ENCODE results near the gene FAM131B.

Gene FAM131B

DNA sequence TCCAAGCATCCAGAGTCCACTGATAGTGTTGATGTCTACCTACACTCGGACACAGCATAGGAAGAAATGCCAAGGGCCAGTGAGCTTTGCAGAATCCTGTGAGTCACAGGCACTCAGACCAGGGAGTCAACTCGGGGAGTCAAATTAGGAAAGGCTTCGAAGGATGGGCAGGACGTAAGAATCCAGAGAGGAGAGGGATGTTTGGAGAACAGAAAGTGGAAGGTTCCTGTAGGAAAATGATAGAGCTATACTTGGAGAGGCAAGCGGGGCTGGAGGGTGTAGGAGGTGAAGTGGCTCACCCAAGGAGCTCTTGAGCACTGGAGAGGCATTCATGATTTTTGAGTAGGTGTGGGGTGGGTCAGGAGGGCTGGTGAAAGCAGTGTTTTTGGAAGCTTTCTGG lies 21.6 kb upstream of the FAM131B start:
- no peaks in the 10 kb centered on the region for H3K27me3 ChIP-seq (ENCODE audit: insufficient read depth, poor library complexity, severe bottlenecking)
- H3K36me3 ChIP-seq (ENCODE audit: low read depth): peaks cover 71% of the 10 kb centered on the region
- DNase-seq (ENCODE audit: low spot score): no peak
- H3K4me3 ChIP-seq (ENCODE audit: severe bottlenecking): no peak overlapping the region
- H3K4me1 ChIP-seq (ENCODE audit: insufficient read depth, poor library complexity, severe bottlenecking): peaks cover 12% of the 10 kb centered on the region
- no peak for ATAC-seq (ENCODE audit: low read depth)
- TF ChIP-seq, protein P1, sequence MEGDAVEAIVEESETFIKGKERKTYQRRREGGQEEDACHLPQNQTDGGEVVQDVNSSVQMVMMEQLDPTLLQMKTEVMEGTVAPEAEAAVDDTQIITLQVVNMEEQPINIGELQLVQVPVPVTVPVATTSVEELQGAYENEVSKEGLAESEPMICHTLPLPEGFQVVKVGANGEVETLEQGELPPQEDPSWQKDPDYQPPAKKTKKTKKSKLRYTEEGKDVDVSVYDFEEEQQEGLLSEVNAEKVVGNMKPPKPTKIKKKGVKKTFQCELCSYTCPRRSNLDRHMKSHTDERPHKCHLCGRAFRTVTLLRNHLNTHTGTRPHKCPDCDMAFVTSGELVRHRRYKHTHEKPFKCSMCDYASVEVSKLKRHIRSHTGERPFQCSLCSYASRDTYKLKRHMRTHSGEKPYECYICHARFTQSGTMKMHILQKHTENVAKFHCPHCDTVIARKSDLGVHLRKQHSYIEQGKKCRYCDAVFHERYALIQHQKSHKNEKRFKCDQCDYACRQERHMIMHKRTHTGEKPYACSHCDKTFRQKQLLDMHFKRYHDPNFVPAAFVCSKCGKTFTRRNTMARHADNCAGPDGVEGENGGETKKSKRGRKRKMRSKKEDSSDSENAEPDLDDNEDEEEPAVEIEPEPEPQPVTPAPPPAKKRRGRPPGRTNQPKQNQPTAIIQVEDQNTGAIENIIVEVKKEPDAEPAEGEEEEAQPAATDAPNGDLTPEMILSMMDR (IDR thresholded peaks at IDR 0.05; ENCODE audit: poor library complexity, severe bottlenecking): no peak
- H3K9me3 ChIP-seq (ENCODE audit: severe bottlenecking): no peaks in the 10 kb centered on the region
- peak overlapping the region; percentile 92 for H3K27ac ChIP-seq (ENCODE audit: poor library complexity, severe bottlenecking)

GRCh38 chr7:143383642-143383957 lies 21.1 kb upstream of the FAM131B start:
- Histone ChIP-seq H3K9me3 (ENCODE audit: severe bottlenecking) (no peaks in the 10 kb centered on the region), H3K36me3 (ENCODE audit: low read depth) (peaks cover 65% of the 10 kb centered on the region), H3K4me3 (ENCODE audit: severe bottlenecking) (no peak overlapping the region), H3K27ac (ENCODE audit: poor library complexity, severe bottlenecking) (peak overlapping the region; percentile 92), H3K27me3 (ENCODE audit: insufficient read depth, poor library complexity, severe bottlenecking) (no peaks in the 10 kb centered on the region), H3K4me1 (ENCODE audit: insufficient read depth, poor library complexity, severe bottlenecking) (peaks cover 18% of the 10 kb centered on the region)
- ATAC-seq (ENCODE audit: low read depth) (no peak), DNase-seq (ENCODE audit: low spot score) (no peak)
- TF ChIP-seq, protein P1 (IDR thresholded peaks at IDR 0.05; ENCODE audit: poor library complexity, severe bottlenecking): no peak

DNA sequence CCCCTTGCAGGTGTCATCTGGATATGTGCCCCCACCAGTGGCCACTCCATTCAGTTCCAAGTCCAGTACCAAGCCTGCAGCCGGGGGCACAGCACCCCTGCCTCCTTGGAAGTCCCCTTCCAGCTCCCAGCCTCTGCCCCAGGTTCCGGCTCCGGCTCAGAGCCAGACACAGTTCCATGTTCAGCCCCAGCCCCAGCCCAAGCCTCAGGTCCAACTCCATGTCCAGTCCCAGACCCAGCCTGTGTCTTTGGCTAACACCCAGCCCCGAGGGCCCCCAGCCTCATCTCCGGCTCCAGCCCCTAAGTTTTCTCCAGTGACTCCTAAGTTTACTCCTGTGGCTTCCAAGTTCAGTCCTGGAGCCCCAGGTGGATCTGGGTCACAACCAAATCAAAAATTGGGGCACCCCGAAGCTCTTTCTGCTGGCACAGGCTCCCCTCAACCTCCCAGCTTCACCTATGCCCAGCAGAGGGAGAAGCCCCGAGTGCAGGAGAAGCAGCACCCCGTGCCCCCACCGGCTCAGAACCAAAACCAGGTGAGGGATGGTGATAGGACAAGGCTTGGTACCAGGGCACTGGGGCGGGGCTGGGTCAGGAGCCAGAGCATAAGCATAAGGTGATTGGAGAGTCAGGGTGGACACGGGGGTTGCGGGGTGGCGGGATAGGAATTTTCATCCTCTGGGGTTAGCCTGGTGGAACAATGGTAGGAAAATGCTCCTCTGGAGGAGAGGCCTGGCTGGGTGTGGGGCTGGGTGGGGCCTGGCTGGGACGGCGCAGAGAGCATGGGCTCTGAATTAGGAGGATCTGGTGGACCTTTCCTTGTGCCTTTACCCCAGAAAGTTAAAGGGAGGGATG lies 20.5 kb upstream of the FAM131B start:
- Histone ChIP-seq H3K4me1 (ENCODE audit: insufficient read depth, poor library complexity, severe bottlenecking) (peaks cover 19% of the 10 kb centered on the region), H3K27me3 (ENCODE audit: insufficient read depth, poor library complexity, severe bottlenecking) (no peaks in the 10 kb centered on the region), H3K27ac (ENCODE audit: poor library complexity, severe bottlenecking) (peak overlapping the region; percentile 92), H3K9me3 (ENCODE audit: severe bottlenecking) (no peaks in the 10 kb centered on the region), H3K4me3 (ENCODE audit: severe bottlenecking) (peak overlapping the region; percentile 91), H3K36me3 (ENCODE audit: low read depth) (peaks cover 59% of the 10 kb centered on the region)
- TF ChIP-seq, protein P1 (IDR thresholded peaks at IDR 0.05; ENCODE audit: poor library complexity, severe bottlenecking): no peak
- ATAC-seq (ENCODE audit: low read depth) (no peak), DNase-seq (ENCODE audit: low spot score) (no peak)

DNA sequence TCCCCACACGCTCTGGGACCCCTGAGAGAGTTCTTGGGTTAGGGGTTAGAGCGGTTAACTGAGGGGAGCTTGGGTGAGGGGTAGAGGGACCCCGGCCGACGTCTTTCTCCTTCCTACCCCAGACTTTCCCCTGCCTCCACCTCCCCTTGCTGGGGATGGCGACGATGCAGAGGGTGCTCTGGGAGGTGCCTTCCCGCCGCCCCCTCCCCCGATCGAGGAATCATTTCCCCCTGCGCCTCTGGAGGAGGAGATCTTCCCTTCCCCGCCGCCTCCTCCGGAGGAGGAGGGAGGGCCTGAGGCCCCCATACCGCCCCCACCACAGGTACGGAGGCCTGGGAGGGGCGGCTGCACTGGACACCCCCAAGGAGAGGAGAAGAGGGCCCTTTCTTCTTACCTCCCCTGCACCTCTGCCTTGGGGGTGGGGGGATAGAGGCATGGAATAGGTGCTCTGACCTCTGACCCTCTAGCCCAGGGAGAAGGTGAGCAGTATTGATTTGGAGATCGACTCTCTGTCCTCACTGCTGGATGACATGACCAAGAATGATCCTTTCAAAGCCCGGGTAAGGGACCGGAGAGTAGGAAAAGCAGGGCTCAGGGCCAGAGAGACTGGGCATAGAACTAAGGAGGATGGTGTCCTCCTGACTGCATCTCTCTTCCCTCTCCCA lies 19.7 kb upstream of the FAM131B start:
- no peaks in the 10 kb centered on the region for H3K9me3 ChIP-seq (ENCODE audit: severe bottlenecking)
- no peaks in the 10 kb centered on the region for H3K27me3 ChIP-seq (ENCODE audit: insufficient read depth, poor library complexity, severe bottlenecking)
- H3K36me3 ChIP-seq (ENCODE audit: low read depth): peaks cover 52% of the 10 kb centered on the region
- H3K27ac ChIP-seq (ENCODE audit: poor library complexity, severe bottlenecking): peak overlapping the region; percentile 92
- ATAC-seq (ENCODE audit: low read depth) (no peak), DNase-seq (ENCODE audit: low spot score) (no peak)
- H3K4me1 ChIP-seq (ENCODE audit: insufficient read depth, poor library complexity, severe bottlenecking): peaks cover 19% of the 10 kb centered on the region
- TF ChIP-seq, protein P1 (IDR thresholded peaks at IDR 0.05; ENCODE audit: poor library complexity, severe bottlenecking): no peak
- peak overlapping the region; percentile 91 for H3K4me3 ChIP-seq (ENCODE audit: severe bottlenecking)
